HG03565 (cell line): ENCODE measurements around the gene CCDC40.
"Not testable (repeated sequence)": the region's sequence is repeated elsewhere in the genome, so short reads cannot be mapped to it uniquely, and the experiment has no call there.

Experiments used
- ATAC-seq: cut with Tn5 transposase; IDR thresholded peaks from one replicate; pipeline ENCODE4 v1.9.1; 2021; ENCODE audit warnings: mild to moderate bottlenecking, moderate library complexity; ENCODE audit not compliant: unreplicated experiment

CCDC40 gene

GRCh38 chr17:80043963-80044362 is 7.5 kb downstream of the CCDC40 start:
- ATAC-seq, result no peak

GRCh38 chr17:80045703-80046102 is 9.3 kb downstream of the CCDC40 start:
- ATAC-seq, result no peak

- not testable (repeated sequence) for ATAC-seq
Observed at GRCh38 chr17:80046709-80047108, 10.3 kb downstream of the CCDC40 start.

- no peak for ATAC-seq
Observed at GRCh38 chr17:80047176-80047575, 10.7 kb downstream of the CCDC40 start.

- ATAC-seq, result no peak
Observed at GRCh38 chr17:80049986-80050385, 13.5 kb downstream of the CCDC40 start.

GRCh38 chr17:80050706-80051105 is 14.3 kb downstream of the CCDC40 start:
- ATAC-seq, result no peak

- no peak for ATAC-seq
Observed at GRCh38 chr17:80051681-80052080, 15.2 kb downstream of the CCDC40 start.

- ATAC-seq, result no peak
Observed at GRCh38 chr17:80053102-80053501, 16.7 kb downstream of the CCDC40 start.

- no peak for ATAC-seq
Observed at GRCh38 chr17:80055597-80055996, 19.2 kb downstream of the CCDC40 start.

- ATAC-seq, result no peak
Observed at GRCh38 chr17:80058311-80058955, 22.0 kb downstream of the CCDC40 start.

- no peak for ATAC-seq
Observed at GRCh38 chr17:80060644-80061043, 24.2 kb downstream of the CCDC40 start.

- ATAC-seq, result no peak
Observed at GRCh38 chr17:80061421-80061820, 25.0 kb downstream of the CCDC40 start.

GRCh38 chr17:80063830-80064585 is 27.6 kb downstream of the CCDC40 start:
- ATAC-seq, result no peak

GRCh38 chr17:80064696-80065095 is 28.3 kb downstream of the CCDC40 start:
- no peak for ATAC-seq

- ATAC-seq, result no peak
Observed at GRCh38 chr17:80065478-80066170, 29.2 kb downstream of the CCDC40 start.

- ATAC-seq, result no peak
Observed at GRCh38 chr17:80067393-80067986, 31.0 kb downstream of the CCDC40 start.

GRCh38 chr17:80068301-80069222 is 32.1 kb downstream of the CCDC40 start:
- ATAC-seq, result no peak

- ATAC-seq, result no peak
Observed at GRCh38 chr17:80070375-80071115, 34.1 kb downstream of the CCDC40 start.

- ATAC-seq, result no peak
Observed at GRCh38 chr17:80071116-80071841, 34.8 kb downstream of the CCDC40 start.
